Right cardiac atrium (tissue), 5 donors: Measurements from ENCODE around the gene AASDH. TPM values are rescaled to one million over a fixed set of nuclear protein-coding genes. Genes with fewer than 3 reads are reported as not detected.
A peak's percentile ranks its signal among the peaks of the same experiment; 100 is the strongest.
"Not testable (repeated sequence)": the region's sequence is repeated elsewhere in the genome, so short reads cannot be mapped to it uniquely, and the experiment has no call there.

Experiments used
- ATAC-seq, 2 donors: fragments of 200-7000 bp; cut with Tn5 transposase; one replicate each; pipeline versions ENCODE4 v1.8.0 to v1.9.1; 2020; ENCODE audit warnings: moderate library complexity in 2 of 2, mild to moderate bottlenecking in 1 of 2
- DNase-seq, 3 donors: peaks; one replicate each; pipeline ENCODE4 v3.0.0-alpha.2; 2020
- H3K27ac ChIP-seq: one replicate; pipeline ENCODE4 v1.5.1; 2013; ENCODE audit warnings: mild to moderate bottlenecking, low read length, control low read depth, moderate library complexity
- H3K27me3 ChIP-seq: one replicate; pipeline ENCODE4 v1.6.1; 2013; ENCODE audit not compliant: control insufficient read depth, insufficient read depth
- H3K4me1 ChIP-seq: one replicate; pipeline ENCODE4 v1.6.1; 2013; ENCODE audit warnings: low read length; ENCODE audit not compliant: control insufficient read depth, insufficient read depth
- H3K4me3 ChIP-seq: one replicate; pipeline ENCODE4 v1.5.1; 2013; ENCODE audit warnings: low read length, control low read depth
- H3K9me3 ChIP-seq: one replicate; pipeline ENCODE4 v1.6.1; 2013; ENCODE audit warnings: low read length; ENCODE audit not compliant: control insufficient read depth
- WGBS: extraction: QIAGEN DNeasy Blood & Tissue Kit; methylation state at CpG from one replicate; pipeline ENCODE4 v1.1.7; 2013; 5-methylcytosine and 5-hydroxymethylcytosine counted together
- intact Hi-C, 4 donors: fragments of 100-400 bp; cut with DNase I; formaldehyde crosslinking; loops; one replicate each; pipeline versions ENCODE4 v1.11.0 to v1.14.0; 2022 to 2023
- polyA plus RNA-seq: library from polyadenylated mRNA; stranded (reverse); fragments of 200-250 nt; gene quantifications from one replicate; pipeline ENCODE4 v1.2.3, GENCODE V29; 2013
- total RNA-seq, 4 donors: library from RNA; stranded (reverse); fragmentation: NEBNext Ultra II Directional; extraction: Animal tissue kit (Norgen Biotek cat#: 25700); gene quantifications; one replicate each; pipeline ENCODE4 v1.2.1, GENCODE V29; 2021
- donor health status: healthy with polysubstance abuse.
- donor health status: DM: no; HTN: yes; CAD: no.
- donor health status: DM: no; HTN: no; CAD: no.
- donor health status: DM: no; HTN: yes; CAD: no; lungs with severe emphysema.
- donor health status: DM: yes; HTN: yes; CAD: no.

Gene AASDH
- total and polyA plus RNA-seq, 5 donors = 3.0 to 9.8 (median 8.1) TPM

GRCh38 chr4:56391270-56391669 lies 4.0 kb upstream of the AASDH start:
- Histone ChIP-seq H3K27ac (no peak overlapping the region), H3K4me3 (no peak overlapping the region), H3K4me1 (peaks cover 2% of the 10 kb centered on the region), H3K27me3 (no peaks in the 10 kb centered on the region), H3K9me3 (no peaks in the 10 kb centered on the region)
- 96% methylated on average over 8 of the region's 8 CpGs for WGBS
- ATAC-seq (no peak), DNase-seq (no peak)
- intact Hi-C loops = no loop called here

DNA sequence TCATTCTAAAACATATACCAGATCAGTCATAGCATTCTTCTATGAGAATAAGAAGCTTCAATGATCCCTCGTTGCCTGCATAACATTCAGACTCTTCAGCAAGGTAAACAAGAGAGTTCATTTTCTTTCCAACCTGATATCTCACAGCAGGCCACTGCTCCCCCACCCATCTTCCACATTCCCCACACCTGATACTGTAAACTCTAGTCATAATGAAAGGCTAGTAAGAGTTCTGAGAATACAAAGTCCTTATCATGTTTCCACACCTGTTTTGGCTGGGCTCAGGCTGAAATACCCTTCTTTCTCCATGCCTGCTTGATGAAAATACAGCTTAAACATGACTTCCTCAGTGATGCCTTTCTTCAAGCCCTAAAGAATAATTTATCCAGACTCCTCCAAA lies 2.3 kb upstream of the AASDH start:
- Histone ChIP-seq H3K9me3 (no peaks in the 10 kb centered on the region), H3K4me1 (peaks cover 2% of the 10 kb centered on the region), H3K4me3 (no peak overlapping the region), H3K27ac (no peak overlapping the region), H3K27me3 (no peaks in the 10 kb centered on the region)
- intact Hi-C loops = no loop called here
- DNase-seq (no peak), ATAC-seq (no peak)
- WGBS = 49% methylated on average over 1 of the region's 1 CpG

DNA sequence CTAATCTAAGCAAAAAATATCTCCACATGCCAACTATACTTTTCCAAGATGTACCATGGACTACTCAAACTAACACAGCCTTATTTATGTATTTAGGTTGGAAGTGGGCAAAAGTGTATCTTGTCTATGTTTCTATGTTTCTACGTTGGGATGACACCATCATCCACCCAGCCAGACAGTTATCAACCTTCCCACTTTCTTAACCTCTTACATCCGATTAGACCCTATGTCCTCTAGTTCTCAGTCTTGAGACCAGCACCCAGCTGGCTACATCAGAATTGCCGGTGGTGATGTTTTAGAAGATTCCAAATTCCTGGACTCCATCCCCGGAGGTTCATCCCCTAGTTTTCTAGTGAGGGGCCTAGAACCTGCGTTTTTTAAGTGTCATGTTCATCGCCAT lies 1.0 kb upstream of the AASDH start:
- peaks cover 2% of the 10 kb centered on the region for H3K4me1 ChIP-seq
- H3K27ac ChIP-seq = no peak overlapping the region
- no peaks in the 10 kb centered on the region for H3K27me3 ChIP-seq
- intact Hi-C loops = no loop called here
- ATAC-seq = no peak
- WGBS = 21% methylated on average over 6 of the region's 6 CpGs
- no peak for DNase-seq
- no peaks in the 10 kb centered on the region for H3K9me3 ChIP-seq
- peak overlapping the region; percentile 93 for H3K4me3 ChIP-seq

DNA sequence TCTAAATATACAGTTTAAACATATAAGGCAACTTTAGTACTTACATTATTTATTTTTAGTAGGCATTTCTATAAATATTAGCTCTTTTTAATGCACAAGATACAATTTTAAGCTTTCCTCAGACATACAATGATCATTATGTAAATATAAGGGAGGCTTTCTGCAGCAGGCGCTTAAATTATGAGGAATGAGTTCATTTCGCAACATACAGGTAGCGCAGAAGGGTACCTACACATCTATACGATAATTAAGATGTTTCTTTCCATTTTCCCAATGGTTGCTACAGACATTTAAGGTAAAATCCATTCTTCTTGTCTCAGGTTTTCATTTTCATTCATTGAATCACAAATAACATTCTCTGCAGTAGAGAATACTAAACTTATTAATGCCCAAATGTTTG lies 1.2 kb downstream of the AASDH start:
- peak overlapping the region; percentile 93 for H3K4me3 ChIP-seq
- DNase-seq (no peak), ATAC-seq (no peak)
- H3K4me1 ChIP-seq = peaks cover 2% of the 10 kb centered on the region
- H3K27ac ChIP-seq = no peak overlapping the region
- intact Hi-C loops = no loop called here
- no peaks in the 10 kb centered on the region for H3K9me3 ChIP-seq
- WGBS = 95% methylated on average over 4 of the region's 4 CpGs
- no peaks in the 10 kb centered on the region for H3K27me3 ChIP-seq

- WGBS = 80% methylated on average over 2 of the region's 2 CpGs
- Histone ChIP-seq H3K27ac (no peak overlapping the region), H3K4me1 (no peaks in the 10 kb centered on the region), H3K27me3 (no peaks in the 10 kb centered on the region), H3K4me3 (no peak overlapping the region), H3K9me3 (no peaks in the 10 kb centered on the region)
- DNase-seq (no peak), ATAC-seq (no peak)
- intact Hi-C loops = no loop called here
Measured at GRCh38 chr4:56375458-56375857, 11.8 kb downstream of the AASDH start.

DNA sequence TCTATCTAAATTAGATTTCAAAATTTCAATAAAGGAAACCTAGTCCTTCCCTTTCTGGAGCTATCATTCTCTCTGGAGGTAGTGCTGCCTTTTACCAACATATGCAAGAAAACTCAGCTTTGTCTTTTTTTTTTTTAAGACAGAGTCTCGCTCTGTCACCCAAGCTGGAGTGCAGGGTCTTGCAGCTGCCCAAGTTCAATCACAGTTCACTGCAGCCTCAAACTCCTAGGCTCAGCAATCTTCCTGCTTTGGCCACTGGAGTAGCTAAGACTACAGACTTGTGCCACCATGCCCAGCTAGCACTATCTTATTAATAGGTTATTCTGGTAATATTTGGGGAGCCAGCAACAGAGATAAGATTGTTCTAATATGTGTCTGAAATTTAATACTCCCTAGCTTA lies 12.3 kb downstream of the AASDH start:
- H3K9me3 ChIP-seq = no peaks in the 10 kb centered on the region
- H3K4me3 ChIP-seq = no peak overlapping the region
- no peak for DNase-seq
- no peak overlapping the region for H3K27ac ChIP-seq
- ATAC-seq = no peak
- 95% methylated on average over 1 of the region's 1 CpG for WGBS
- intact Hi-C loops = no loop called here
- no peaks in the 10 kb centered on the region for H3K27me3 ChIP-seq
- H3K4me1 ChIP-seq = no peaks in the 10 kb centered on the region

GRCh38 chr4:56372774-56373173 lies 14.5 kb downstream of the AASDH start:
- Histone ChIP-seq H3K4me3 (no peak overlapping the region), H3K4me1 (no peaks in the 10 kb centered on the region), H3K9me3 (no peaks in the 10 kb centered on the region), H3K27me3 (no peaks in the 10 kb centered on the region), H3K27ac (no peak overlapping the region)
- intact Hi-C loops = no loop called here
- DNase-seq = no peak
- ATAC-seq = no peak
- WGBS = 0% methylated on average over 1 of the region's 1 CpG

DNA sequence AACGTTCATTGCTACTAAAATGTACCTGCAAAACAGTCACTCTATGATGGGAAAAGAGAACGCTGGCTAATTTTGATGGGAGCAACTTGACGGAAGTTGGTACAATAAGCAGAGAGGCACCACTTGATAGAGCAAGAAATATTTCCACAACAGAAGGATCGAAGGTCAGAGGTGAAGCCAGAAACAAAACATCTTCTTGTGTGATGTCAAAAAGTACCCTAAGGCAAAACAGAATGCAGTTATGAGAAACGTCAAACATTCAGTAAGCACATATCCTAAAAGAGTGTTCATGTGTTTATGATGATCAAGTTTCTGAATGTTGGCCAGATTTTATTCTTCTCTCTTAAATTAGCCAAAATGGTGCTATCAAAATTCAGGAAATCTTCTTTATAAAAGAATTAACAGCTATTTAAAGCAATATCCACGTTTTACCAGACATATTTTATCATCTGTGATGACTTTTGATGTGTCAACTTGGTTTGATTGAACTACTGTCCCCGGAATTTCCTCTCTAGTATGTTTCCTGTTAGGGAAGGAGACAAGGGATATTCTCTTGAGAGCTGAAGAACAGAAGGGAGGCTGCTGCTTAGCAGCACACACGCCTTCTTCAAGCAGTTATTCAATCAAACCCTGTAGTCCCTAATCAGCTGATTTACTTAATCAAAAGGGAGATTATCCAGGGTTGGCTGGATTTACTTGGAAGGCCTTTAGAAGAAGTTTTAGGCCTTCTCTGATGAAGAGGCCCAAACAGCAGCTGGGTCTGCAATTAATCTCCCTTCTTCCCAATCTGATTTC lies 15.7 kb downstream of the AASDH start:
- no peak overlapping the region for H3K27ac ChIP-seq
- no peaks in the 10 kb centered on the region for H3K4me1 ChIP-seq
- H3K27me3 ChIP-seq = no peaks in the 10 kb centered on the region
- WGBS = 53% methylated on average over 8 of the region's 8 CpGs
- ATAC-seq (no peak), DNase-seq (no peak)
- no peaks in the 10 kb centered on the region for H3K9me3 ChIP-seq
- intact Hi-C loops = no loop called here
- H3K4me3 ChIP-seq = no peak overlapping the region

DNA sequence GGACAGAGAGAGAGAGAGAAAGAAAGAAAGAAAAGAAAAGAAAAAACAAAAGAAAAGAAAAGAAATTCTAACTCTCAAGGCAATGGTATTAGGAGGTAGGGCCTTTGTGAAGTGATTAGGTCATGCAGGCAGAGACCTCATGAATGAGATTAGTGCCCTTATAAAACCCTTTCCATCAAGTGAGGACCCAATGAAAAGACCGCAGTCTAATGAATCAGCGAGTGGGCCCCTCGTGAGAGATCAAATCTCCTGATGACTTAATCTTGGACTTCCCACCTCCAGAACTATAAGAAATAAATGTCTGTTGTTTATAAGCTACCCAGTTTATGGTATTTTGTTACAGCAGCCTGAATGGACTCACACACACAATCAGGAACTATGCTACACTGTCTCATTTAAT lies 16.9 kb downstream of the AASDH start:
- H3K27me3 ChIP-seq = no peaks in the 10 kb centered on the region
- intact Hi-C loops = no loop called here
- H3K9me3 ChIP-seq = no peaks in the 10 kb centered on the region
- DNase-seq = no peak
- no peak overlapping the region for H3K27ac ChIP-seq
- WGBS = 95% methylated on average over 3 of the region's 3 CpGs
- no peak overlapping the region for H3K4me3 ChIP-seq
- ATAC-seq = no peak
- no peaks in the 10 kb centered on the region for H3K4me1 ChIP-seq

DNA sequence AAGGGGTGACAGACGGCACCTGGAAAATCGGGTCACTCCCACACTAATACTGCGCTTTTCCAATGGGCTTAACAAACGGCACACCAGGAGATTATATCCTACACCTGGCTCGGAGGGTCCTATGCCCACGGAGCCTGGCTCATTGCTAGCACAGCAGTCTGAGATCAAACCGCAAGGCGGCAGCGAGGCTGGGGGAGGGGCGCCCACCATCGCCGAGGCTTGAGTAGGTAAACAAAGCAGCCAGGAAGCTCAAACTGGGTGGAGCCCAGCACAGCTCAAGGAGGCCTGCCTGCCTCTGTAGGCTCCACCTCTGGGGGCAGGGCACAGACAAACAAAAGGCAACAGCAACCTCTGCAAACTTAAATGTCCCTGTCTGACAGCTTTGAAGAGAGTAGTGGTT lies 24.3 kb downstream of the AASDH start:
- H3K27me3 ChIP-seq, H3K27ac ChIP-seq, ATAC-seq, DNase-seq, H3K4me3 ChIP-seq, H3K4me1 ChIP-seq, intact Hi-C loops, H3K9me3 ChIP-seq: not testable (repeated sequence)
- WGBS = 99% methylated on average over 12 of the region's 12 CpGs

DNA sequence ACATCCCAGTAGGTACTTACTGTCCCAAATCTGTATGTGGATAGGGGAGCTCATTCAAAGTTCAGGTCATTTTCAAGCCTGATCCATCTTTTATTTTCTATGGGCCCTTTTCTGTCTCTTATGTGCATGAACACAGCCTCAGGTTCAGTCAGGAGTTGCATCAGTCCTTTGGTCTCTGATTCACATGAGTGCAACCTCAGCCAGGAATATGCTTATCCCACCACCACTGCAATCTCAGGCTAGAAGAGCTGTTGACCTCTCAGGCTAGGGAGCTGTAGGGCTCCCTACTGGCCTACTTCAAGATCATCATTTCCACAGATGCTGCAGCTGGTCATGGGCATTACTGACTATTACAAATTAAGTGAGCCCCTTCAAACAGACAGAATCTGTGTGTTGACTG lies 27.2 kb downstream of the AASDH start:
- intact Hi-C loops = no loop called here
- Histone ChIP-seq H3K27ac (no peak overlapping the region), H3K9me3 (no peaks in the 10 kb centered on the region), H3K4me3 (no peak overlapping the region), H3K27me3 (no peaks in the 10 kb centered on the region), H3K4me1 (no peaks in the 10 kb centered on the region)
- ATAC-seq (no peak), DNase-seq (no peak)

DNA sequence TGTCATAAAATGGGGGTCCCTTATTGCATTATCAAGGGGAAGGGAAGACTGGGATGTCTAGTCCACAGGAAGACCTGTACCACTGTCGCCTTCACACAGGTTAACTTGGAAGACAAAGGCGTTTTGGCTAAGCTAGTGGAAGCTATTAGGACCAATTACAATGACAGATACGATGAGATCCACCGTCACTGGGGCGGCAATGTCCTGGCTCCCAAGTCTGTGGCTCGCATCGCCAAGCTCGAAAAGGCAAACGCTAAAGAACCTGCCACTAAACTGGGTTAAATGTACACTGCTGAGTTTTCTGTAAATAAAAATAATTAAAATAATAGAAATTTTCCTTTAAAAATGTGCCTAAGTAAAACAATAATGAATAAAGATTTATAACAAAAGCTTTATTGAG lies 30.6 kb downstream of the AASDH start:
- no peak for DNase-seq
- Histone ChIP-seq H3K4me1 (no peaks in the 10 kb centered on the region), H3K9me3 (no peaks in the 10 kb centered on the region), H3K27ac (no peak overlapping the region), H3K4me3 (no peak overlapping the region), H3K27me3 (no peaks in the 10 kb centered on the region)
- ATAC-seq = no peak
- intact Hi-C loops = no loop called here
- 98% methylated on average over 9 of the region's 9 CpGs for WGBS
